ENCODE results near the gene PDE5A.

GRCh38 chr4:119632216-119632615, 3.6 kb upstream of the PDE5A start:
- TF ChIP-seq CTCF (IDR thresholded peaks at IDR 0.05; ENCODE audit: low read length) (no peak), EZH2 (optimal IDR thresholded peaks at IDR 0.05; ENCODE audit: low read depth, low read length) (no peak)

Data from MM.1S (cell line).